Measurements from ENCODE around the gene OAS2. TPM values are rescaled to one million over a fixed set of nuclear protein-coding genes. Genes with fewer than 3 reads are reported as not detected.

The OAS2 gene
- total RNA-seq, 2 donors from 2014 or later: 35.4 to 45.3 TPM

GRCh38 chr12:113021500-113021899 lies 43.2 kb downstream of the OAS2 start:
- no peaks in the 10 kb centered on the region for H3K9me3 ChIP-seq (ENCODE audit: control insufficient read depth, low read length, poor library complexity, severe bottlenecking)
- H3K4me3 Mint-ChIP-seq: no peak overlapping the region
- ATAC-seq (no peak), DNase-seq (no peak)
- peaks cover 9% of the 10 kb centered on the region for H3K27me3 Mint-ChIP-seq
- H3K4me1 Mint-ChIP-seq: peaks cover 3% of the 10 kb centered on the region
- no peaks in the 10 kb centered on the region for H3K36me3 Mint-ChIP-seq (ENCODE audit: low read depth)
- H3K27ac Mint-ChIP-seq: no peak overlapping the region

GRCh38 chr12:113022563-113023297 lies 44.4 kb downstream of the OAS2 start:
- Mint-ChIP-seq H3K27ac (no peak overlapping the region), H3K4me3 (no peak overlapping the region), H3K27me3 (peaks cover 9% of the 10 kb centered on the region), H3K4me1 (peaks cover 3% of the 10 kb centered on the region), H3K36me3 (ENCODE audit: low read depth) (no peaks in the 10 kb centered on the region)
- no peaks in the 10 kb centered on the region for H3K9me3 ChIP-seq (ENCODE audit: control insufficient read depth, low read length, poor library complexity, severe bottlenecking)
- ATAC-seq (no peak), DNase-seq (no peak)

- H3K9me3 ChIP-seq (ENCODE audit: control insufficient read depth, low read length, poor library complexity, severe bottlenecking): no peaks in the 10 kb centered on the region
- Mint-ChIP-seq H3K4me1 (peaks cover 7% of the 10 kb centered on the region), H3K27me3 (peaks cover 16% of the 10 kb centered on the region), H3K27ac (no peak overlapping the region), H3K4me3 (no peak overlapping the region), H3K36me3 (ENCODE audit: low read depth) (peaks cover 3% of the 10 kb centered on the region)
- DNase-seq: no peak
- no peak for ATAC-seq
Observed at GRCh38 chr12:113027726-113028125, 49.4 kb downstream of the OAS2 start.

- H3K4me3 Mint-ChIP-seq: peak overlapping the region; percentile 68
- H3K27ac Mint-ChIP-seq: no peak overlapping the region
- peaks cover 11% of the 10 kb centered on the region for H3K27me3 Mint-ChIP-seq
- no peaks in the 10 kb centered on the region for H3K9me3 ChIP-seq (ENCODE audit: control insufficient read depth, low read length, poor library complexity, severe bottlenecking)
- DNase-seq: no peak
- peak; percentile 55 for ATAC-seq
- H3K4me1 Mint-ChIP-seq: peaks cover 4% of the 10 kb centered on the region
- peaks cover 4% of the 10 kb centered on the region for H3K36me3 Mint-ChIP-seq (ENCODE audit: low read depth)
Observed at GRCh38 chr12:113030875-113031525, 52.7 kb downstream of the OAS2 start.

- no peak overlapping the region for H3K4me3 Mint-ChIP-seq
- DNase-seq (no peak), ATAC-seq (no peak)
- no peaks in the 10 kb centered on the region for H3K4me1 Mint-ChIP-seq
- H3K27me3 Mint-ChIP-seq: peaks cover 7% of the 10 kb centered on the region
- no peak overlapping the region for H3K27ac Mint-ChIP-seq
- no peaks in the 10 kb centered on the region for H3K36me3 Mint-ChIP-seq (ENCODE audit: low read depth)
- no peaks in the 10 kb centered on the region for H3K9me3 ChIP-seq (ENCODE audit: control insufficient read depth, low read length, poor library complexity, severe bottlenecking)
Observed at GRCh38 chr12:113039911-113040445, 61.7 kb downstream of the OAS2 start.

GRCh38 chr12:113040722-113041171 lies 62.4 kb downstream of the OAS2 start:
- Mint-ChIP-seq H3K4me3 (no peak overlapping the region), H3K4me1 (no peaks in the 10 kb centered on the region), H3K27ac (no peak overlapping the region), H3K36me3 (ENCODE audit: low read depth) (no peaks in the 10 kb centered on the region), H3K27me3 (peaks cover 7% of the 10 kb centered on the region)
- ATAC-seq: no peak
- H3K9me3 ChIP-seq (ENCODE audit: control insufficient read depth, low read length, poor library complexity, severe bottlenecking): no peaks in the 10 kb centered on the region
- DNase-seq: no peak

- no peak for DNase-seq
- no peak overlapping the region for H3K4me3 Mint-ChIP-seq
- no peak overlapping the region for H3K27ac Mint-ChIP-seq
- peaks cover 7% of the 10 kb centered on the region for H3K27me3 Mint-ChIP-seq
- ATAC-seq: no peak
- no peaks in the 10 kb centered on the region for H3K36me3 Mint-ChIP-seq (ENCODE audit: low read depth)
- no peaks in the 10 kb centered on the region for H3K4me1 Mint-ChIP-seq
- H3K9me3 ChIP-seq (ENCODE audit: control insufficient read depth, low read length, poor library complexity, severe bottlenecking): no peaks in the 10 kb centered on the region
Observed at GRCh38 chr12:113041560-113041959, 63.2 kb downstream of the OAS2 start.

- no peak overlapping the region for H3K4me3 Mint-ChIP-seq
- no peak for ATAC-seq
- H3K36me3 Mint-ChIP-seq (ENCODE audit: low read depth): no peaks in the 10 kb centered on the region
Observed at GRCh38 chr12:113043240-113043639, 64.9 kb downstream of the OAS2 start.

GRCh38 chr12:113044516-113044915 lies 66.2 kb downstream of the OAS2 start:
- no peaks in the 10 kb centered on the region for H3K9me3 ChIP-seq (ENCODE audit: control insufficient read depth, low read length, poor library complexity, severe bottlenecking)
- H3K27ac Mint-ChIP-seq: no peak overlapping the region
- no peak for ATAC-seq
- H3K4me3 Mint-ChIP-seq: no peak overlapping the region
- DNase-seq: no peak
- peaks cover 5% of the 10 kb centered on the region for H3K4me1 Mint-ChIP-seq
- H3K27me3 Mint-ChIP-seq: peaks cover 7% of the 10 kb centered on the region
- H3K36me3 Mint-ChIP-seq (ENCODE audit: low read depth): no peaks in the 10 kb centered on the region

More at GRCh38 chr12:113043240-113043639, 64.9 kb downstream of the OAS2 start:
- Mint-ChIP-seq H3K27ac (no peak overlapping the region), H3K27me3 (peaks cover 7% of the 10 kb centered on the region), H3K4me1 (no peaks in the 10 kb centered on the region)
- DNase-seq: no peak
- no peaks in the 10 kb centered on the region for H3K9me3 ChIP-seq (ENCODE audit: control insufficient read depth, low read length, poor library complexity, severe bottlenecking)

GRCh38 chr12:113048716-113049127 lies 70.4 kb downstream of the OAS2 start:
- Mint-ChIP-seq H3K27me3 (peaks cover 3% of the 10 kb centered on the region), H3K36me3 (ENCODE audit: low read depth) (no peaks in the 10 kb centered on the region), H3K4me1 (peaks cover 18% of the 10 kb centered on the region), H3K27ac (no peak overlapping the region), H3K4me3 (peak overlapping the region; percentile 25)
- no peaks in the 10 kb centered on the region for H3K9me3 ChIP-seq (ENCODE audit: control insufficient read depth, low read length, poor library complexity, severe bottlenecking)
- peak in 2 of 3 donors; percentile 32 to 53 for DNase-seq
- ATAC-seq: peak; percentile 79

- Mint-ChIP-seq H3K27me3 (no peaks in the 10 kb centered on the region), H3K4me1 (peaks cover 22% of the 10 kb centered on the region), H3K27ac (no peak overlapping the region), H3K4me3 (peak overlapping the region; percentile 31), H3K36me3 (ENCODE audit: low read depth) (no peaks in the 10 kb centered on the region)
- DNase-seq: no peak
- no peak for ATAC-seq
- H3K9me3 ChIP-seq (ENCODE audit: control insufficient read depth, low read length, poor library complexity, severe bottlenecking): no peaks in the 10 kb centered on the region
Observed at GRCh38 chr12:113049976-113050742, 71.8 kb downstream of the OAS2 start.

GRCh38 chr12:113050795-113051194 lies 72.5 kb downstream of the OAS2 start:
- H3K4me1 Mint-ChIP-seq: peaks cover 24% of the 10 kb centered on the region
- no peak overlapping the region for H3K27ac Mint-ChIP-seq

GRCh38 chr12:113051759-113052158 lies 73.4 kb downstream of the OAS2 start:
- no peak for DNase-seq
- H3K27me3 Mint-ChIP-seq: no peaks in the 10 kb centered on the region
- ATAC-seq: no peak
- H3K27ac Mint-ChIP-seq: peak overlapping the region; percentile 72
- no peak overlapping the region for H3K4me3 Mint-ChIP-seq
- H3K9me3 ChIP-seq (ENCODE audit: control insufficient read depth, low read length, poor library complexity, severe bottlenecking): no peaks in the 10 kb centered on the region
- peaks cover 29% of the 10 kb centered on the region for H3K4me1 Mint-ChIP-seq
- no peaks in the 10 kb centered on the region for H3K36me3 Mint-ChIP-seq (ENCODE audit: low read depth)

More at GRCh38 chr12:113050795-113051194, 72.5 kb downstream of the OAS2 start:
- ATAC-seq: no peak
- Mint-ChIP-seq H3K36me3 (ENCODE audit: low read depth) (no peaks in the 10 kb centered on the region), H3K4me3 (no peak overlapping the region), H3K27me3 (no peaks in the 10 kb centered on the region)
- no peaks in the 10 kb centered on the region for H3K9me3 ChIP-seq (ENCODE audit: control insufficient read depth, low read length, poor library complexity, severe bottlenecking)
- no peak for DNase-seq

Data from T-helper 17 cell (primary cell).